ENCODE data around the gene MFSD2B. TPM values are rescaled to one million over a fixed set of nuclear protein-coding genes. Genes with fewer than 3 reads are reported as not detected.

The MFSD2B gene
- total and polyA plus RNA-seq, 10 of the 15 experiments (the other 5 are each of a cell fraction or from before 2014, with no cell fraction given), result 0.07 to 0.51 (median 0.16) TPM; not detected in 4

DNA sequence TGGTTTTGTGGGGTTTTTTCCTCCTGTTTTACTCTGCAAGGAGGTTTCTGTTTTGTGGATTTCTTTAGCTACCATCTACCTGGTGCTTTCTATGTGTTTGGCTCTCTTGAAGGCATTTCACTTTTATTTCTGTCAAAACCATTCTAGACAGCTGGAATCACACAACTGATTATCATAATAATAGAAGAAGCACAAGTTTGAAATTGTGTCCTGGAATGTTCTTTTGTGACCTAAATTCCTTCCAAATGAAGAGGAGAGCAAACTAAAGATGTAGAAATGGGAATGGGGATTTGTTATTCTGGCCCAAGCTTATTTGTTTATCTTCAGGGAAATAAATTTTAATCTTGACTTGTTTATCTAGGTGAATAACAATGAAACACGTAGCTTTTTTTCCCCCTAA is 17.0 kb upstream of the MFSD2B start (continued):
- TF ChIP-seq CBX5 (IDR thresholded peaks at IDR 0.05; ENCODE audit: low read depth) (no peak), MXI1 (IDR thresholded peaks at IDR 0.05; ENCODE audit: low read depth, low read length) (no peak), RELA (IDR thresholded peaks at IDR 0.05; ENCODE audit: borderline replicate concordance, partially characterized antibody) (no peak), CBFB (IDR thresholded peaks at IDR 0.05; ENCODE audit: low read depth) (no peak)
- TF ChIP-seq, protein P1, sequence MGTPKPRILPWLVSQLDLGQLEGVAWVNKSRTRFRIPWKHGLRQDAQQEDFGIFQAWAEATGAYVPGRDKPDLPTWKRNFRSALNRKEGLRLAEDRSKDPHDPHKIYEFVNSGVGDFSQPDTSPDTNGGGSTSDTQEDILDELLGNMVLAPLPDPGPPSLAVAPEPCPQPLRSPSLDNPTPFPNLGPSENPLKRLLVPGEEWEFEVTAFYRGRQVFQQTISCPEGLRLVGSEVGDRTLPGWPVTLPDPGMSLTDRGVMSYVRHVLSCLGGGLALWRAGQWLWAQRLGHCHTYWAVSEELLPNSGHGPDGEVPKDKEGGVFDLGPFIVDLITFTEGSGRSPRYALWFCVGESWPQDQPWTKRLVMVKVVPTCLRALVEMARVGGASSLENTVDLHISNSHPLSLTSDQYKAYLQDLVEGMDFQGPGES (IDR thresholded peaks at IDR 0.05), result no peak

DNA sequence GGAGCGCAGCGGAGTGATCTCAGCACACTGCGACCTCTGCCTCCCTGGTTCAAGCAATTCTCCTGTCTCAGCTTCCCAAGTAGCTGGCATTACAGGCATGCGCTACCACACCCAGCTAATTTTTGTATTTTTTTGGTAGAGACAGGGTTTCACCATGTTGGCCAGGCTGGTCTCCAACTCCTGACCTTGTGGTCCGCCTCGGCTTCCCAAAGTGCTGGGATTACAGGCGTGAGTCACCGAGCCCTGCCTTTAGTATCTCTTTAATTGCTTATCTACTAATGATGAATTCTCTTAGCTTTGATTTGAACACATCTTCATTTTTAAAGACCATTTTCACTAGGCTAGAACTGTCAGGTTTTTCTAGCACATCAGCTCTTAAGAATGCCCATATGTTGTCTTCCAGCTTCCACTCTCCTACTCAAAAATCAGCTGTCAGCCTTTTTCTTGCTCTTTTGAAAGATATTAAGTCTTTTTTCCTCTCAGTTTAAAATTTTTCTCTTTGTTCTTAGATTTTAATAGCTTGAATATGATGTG is 16.1 kb upstream of the MFSD2B start:
- no peak overlapping the region for H3K4me2 ChIP-seq (ENCODE audit: control insufficient read depth, insufficient read depth)
- H3K4me3 ChIP-seq, result no peak overlapping the region
- H3K4me1 ChIP-seq (ENCODE audit: control insufficient read depth, insufficient read depth, low read length), result no peaks in the 10 kb centered on the region
- ChIA-PET RAD21 (ENCODE audit: unreplicated experiment) (no interaction called here), SMC1A (ENCODE audit: uncharacterized antibody, unreplicated experiment) (interaction anchor here (1.5 to 1.8 kb wide), 3 partner anchors 9 to 67 kb away, joined by 3 to 6 read pairs (median 5); partner anchors contain the start of gene ATAD2B), CTCF (interaction anchor here (1.0 to 1.8 kb wide), 2 partner anchors 67 to 169 kb away, joined by 3 to 5 read pairs; partner anchors contain the start of gene ATAD2B), POLR2A (interaction anchor here (0.6 kb wide), 1 partner anchor 85 kb away, joined by 3 read pairs; no protein-coding TSS in a partner anchor)
- no peaks in the 10 kb centered on the region for H3K9me3 ChIP-seq (replicated peaks; ENCODE audit: control insufficient read depth, insufficient read depth, low read length)
- no peaks in the 10 kb centered on the region for H4K20me1 ChIP-seq (ENCODE audit: control insufficient read depth, insufficient read depth)
- H3K36me3 ChIP-seq (ENCODE audit: control insufficient read depth in 2 of 2, insufficient read depth in 2 of 2, low read length in 1 of 2), result no peaks in the 10 kb centered on the region
- 100% methylated on average over 8 of the region's 8 CpGs for WGBS (ENCODE audit: insufficient coverage, insufficient replicate concordance, low lambda C conversion rate, missing lambda C conversion rate)
- in situ Hi-C loops (cut with MboI), result no loop called here
- DNase-seq (ENCODE audit: low read depth, low spot score), result no peak
- intact Hi-C loops (cut with micrococcal nuclease; ENCODE audit: unreplicated experiment), result no loop called here
- no peak for ATAC-seq
- no peaks in the 10 kb centered on the region for H3K79me2 ChIP-seq (ENCODE audit: control insufficient read depth, insufficient read depth, low read length)
- no peak overlapping the region for H3K27ac ChIP-seq (ENCODE audit: control insufficient read depth, insufficient read depth)
- no TSS peak for BruUV-seq (replicated peaks)
- FAIRE-seq, result no peak
- H3K27me3 ChIP-seq (replicated peaks in 1 of 2; ENCODE audit: control insufficient read depth in 2 of 2, insufficient read depth in 2 of 2, low read length in 1 of 2), result no peaks in the 10 kb centered on the region
- TF ChIP-seq, protein P2, sequence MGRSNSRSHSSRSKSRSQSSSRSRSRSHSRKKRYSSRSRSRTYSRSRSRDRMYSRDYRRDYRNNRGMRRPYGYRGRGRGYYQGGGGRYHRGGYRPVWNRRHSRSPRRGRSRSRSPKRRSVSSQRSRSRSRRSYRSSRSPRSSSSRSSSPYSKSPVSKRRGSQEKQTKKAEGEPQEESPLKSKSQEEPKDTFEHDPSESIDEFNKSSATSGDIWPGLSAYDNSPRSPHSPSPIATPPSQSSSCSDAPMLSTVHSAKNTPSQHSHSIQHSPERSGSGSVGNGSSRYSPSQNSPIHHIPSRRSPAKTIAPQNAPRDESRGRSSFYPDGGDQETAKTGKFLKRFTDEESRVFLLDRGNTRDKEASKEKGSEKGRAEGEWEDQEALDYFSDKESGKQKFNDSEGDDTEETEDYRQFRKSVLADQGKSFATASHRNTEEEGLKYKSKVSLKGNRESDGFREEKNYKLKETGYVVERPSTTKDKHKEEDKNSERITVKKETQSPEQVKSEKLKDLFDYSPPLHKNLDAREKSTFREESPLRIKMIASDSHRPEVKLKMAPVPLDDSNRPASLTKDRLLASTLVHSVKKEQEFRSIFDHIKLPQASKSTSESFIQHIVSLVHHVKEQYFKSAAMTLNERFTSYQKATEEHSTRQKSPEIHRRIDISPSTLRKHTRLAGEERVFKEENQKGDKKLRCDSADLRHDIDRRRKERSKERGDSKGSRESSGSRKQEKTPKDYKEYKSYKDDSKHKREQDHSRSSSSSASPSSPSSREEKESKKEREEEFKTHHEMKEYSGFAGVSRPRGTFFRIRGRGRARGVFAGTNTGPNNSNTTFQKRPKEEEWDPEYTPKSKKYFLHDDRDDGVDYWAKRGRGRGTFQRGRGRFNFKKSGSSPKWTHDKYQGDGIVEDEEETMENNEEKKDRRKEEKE (IDR thresholded peaks at IDR 0.05), result no peak
- TF ChIP-seq, protein P3, sequence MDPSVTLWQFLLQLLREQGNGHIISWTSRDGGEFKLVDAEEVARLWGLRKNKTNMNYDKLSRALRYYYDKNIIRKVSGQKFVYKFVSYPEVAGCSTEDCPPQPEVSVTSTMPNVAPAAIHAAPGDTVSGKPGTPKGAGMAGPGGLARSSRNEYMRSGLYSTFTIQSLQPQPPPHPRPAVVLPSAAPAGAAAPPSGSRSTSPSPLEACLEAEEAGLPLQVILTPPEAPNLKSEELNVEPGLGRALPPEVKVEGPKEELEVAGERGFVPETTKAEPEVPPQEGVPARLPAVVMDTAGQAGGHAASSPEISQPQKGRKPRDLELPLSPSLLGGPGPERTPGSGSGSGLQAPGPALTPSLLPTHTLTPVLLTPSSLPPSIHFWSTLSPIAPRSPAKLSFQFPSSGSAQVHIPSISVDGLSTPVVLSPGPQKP (IDR thresholded peaks at IDR 0.05; ENCODE audit: low read depth, low read length), result no peak
- TF ChIP-seq ATF7 (IDR thresholded peaks at IDR 0.05; ENCODE audit: low read depth) (no peak), CHD4 (IDR thresholded peaks at IDR 0.05) (no peak), RFX5 (IDR thresholded peaks at IDR 0.05; ENCODE audit: low read depth, low read length) (no peak), NFYA (IDR thresholded peaks at IDR 0.05; ENCODE audit: borderline replicate concordance, low read depth, low read length) (no peak), CREM (IDR thresholded peaks at IDR 0.05; ENCODE audit: low read depth) (no peak)
- no peak overlapping the region for H3K9ac ChIP-seq (ENCODE audit: control insufficient read depth, insufficient read depth, low read length)
- no peak overlapping the region for H2AFZ ChIP-seq (ENCODE audit: control insufficient read depth, low read depth, low read length)
